Measurements from ENCODE around the gene NTNG1. TPM values are rescaled to one million over a fixed set of nuclear protein-coding genes. Genes with fewer than 3 reads are reported as not detected.

The NTNG1 gene
- total RNA-seq, 1 experiment from 2014 or later, result 2.3 TPM

GRCh38 chr1:107342768-107343167, 201.9 kb downstream of the NTNG1 start:
- Mint-ChIP-seq H3K27me3 (ENCODE audit: low read depth) (no peaks in the 10 kb centered on the region), H3K36me3 (no peaks in the 10 kb centered on the region), H3K4me3 (no peak overlapping the region), H3K27ac (no peak overlapping the region), H3K4me1 (peaks cover 31% of the 10 kb centered on the region), H3K9me3 (no peaks in the 10 kb centered on the region)
- ChIA-PET POLR2A (no interaction called here), CTCF (no interaction called here)
- DNase-seq (ENCODE audit: low spot score) (no peak), ATAC-seq (no peak)
- TF ChIP-seq USF1 (CRISPR knock-in tag; IDR thresholded peaks at IDR 0.05), result no peak
- no peak for TF ChIP-seq CREB1 (CRISPR knock-in tag; IDR thresholded peaks at IDR 0.05)
- no peak for TF ChIP-seq ZNF317 (CRISPR knock-in tag; IDR thresholded peaks at IDR 0.05; ENCODE audit: borderline replicate concordance, low read depth)
- no peak for TF ChIP-seq ATF6 (CRISPR knock-in tag; IDR thresholded peaks at IDR 0.05)
- TF ChIP-seq E2F5 (CRISPR knock-in tag; IDR thresholded peaks at IDR 0.05), result no peak

- ATAC-seq, result no peak
- no peak overlapping the region for H3K4me3 Mint-ChIP-seq
- H3K4me1 Mint-ChIP-seq, result peaks cover 31% of the 10 kb centered on the region
- H3K9me3 Mint-ChIP-seq, result no peaks in the 10 kb centered on the region
- DNase-seq (ENCODE audit: low spot score), result no peak
- ChIA-PET CTCF (interaction anchor here (0.9 kb wide), 1 partner anchor 25 kb away, joined by 3 read pairs; no protein-coding TSS in a partner anchor), POLR2A (no interaction called here)
- H3K27ac Mint-ChIP-seq, result no peak overlapping the region; the same call in 1 of the 2 replicates
- H3K36me3 Mint-ChIP-seq, result no peaks in the 10 kb centered on the region
- no peaks in the 10 kb centered on the region for H3K27me3 Mint-ChIP-seq (ENCODE audit: low read depth)
- no peak for TF ChIP-seq E2F5 (CRISPR knock-in tag; IDR thresholded peaks at IDR 0.05)
- TF ChIP-seq EMX1 (CRISPR knock-in tag; IDR thresholded peaks at IDR 0.05), result no peak
- TF ChIP-seq ZBTB43 (CRISPR knock-in tag; IDR thresholded peaks at IDR 0.05), result no peak
- no peak for TF ChIP-seq AFF4 (CRISPR knock-in tag; IDR thresholded peaks at IDR 0.05; ENCODE audit: borderline replicate concordance)
- TF ChIP-seq CBFB (CRISPR knock-in tag; IDR thresholded peaks at IDR 0.05; ENCODE audit: low read depth), result no peak
- no peak for TF ChIP-seq SMAD3 (CRISPR knock-in tag; IDR thresholded peaks at IDR 0.05; ENCODE audit: borderline replicate concordance)
- TF ChIP-seq TEAD4 (CRISPR knock-in tag; IDR thresholded peaks at IDR 0.05), result no peak
- TF ChIP-seq KAT7 (CRISPR knock-in tag; IDR thresholded peaks at IDR 0.05; ENCODE audit: borderline replicate concordance), result no peak
- TF ChIP-seq PRDM15 (CRISPR knock-in tag; IDR thresholded peaks at IDR 0.05), result no peak
- TF ChIP-seq ZNF219 (CRISPR knock-in tag; IDR thresholded peaks at IDR 0.05; ENCODE audit: borderline replicate concordance), result no peak
- TF ChIP-seq ZNF532 (CRISPR knock-in tag; IDR thresholded peaks at IDR 0.05; ENCODE audit: borderline replicate concordance), result no peak
- no peak for TF ChIP-seq ATF3 (CRISPR knock-in tag; conservative IDR thresholded peaks at IDR 0.05)
These were observed 202.8 kb downstream of the NTNG1 start for GRCh38 chr1:107343601-107344000.

Data from WTC11 (cell line).